HepG2 (cell line): ENCODE data around the gene TLN1. TPM values are rescaled to one million over a fixed set of nuclear protein-coding genes. Genes with fewer than 3 reads are reported as not detected.

Source experiments
- ATF6 ChIP-seq: sonication (generic); formaldehyde crosslinking; conservative IDR thresholded peaks from 2 replicates; pipeline ENCODE4 v1.4.0; 2020; ENCODE audit warnings: missing genetic modification reagents
- CCDC6 ChIP-seq: sonication (generic); formaldehyde crosslinking; IDR thresholded peaks from 2 replicates; pipeline ENCODE4 v1.8.1; 2022; ENCODE audit warnings: mild to moderate bottlenecking, missing genetic modification reagents, moderate library complexity
- ETV6 ChIP-seq: sonication (generic); formaldehyde crosslinking; conservative IDR thresholded peaks from 2 replicates; pipeline ENCODE4 v1.4.0; 2020; ENCODE audit warnings: missing genetic modification reagents
- MED13 ChIP-seq: sonication (generic); formaldehyde crosslinking; IDR thresholded peaks from 2 replicates; pipeline ENCODE4 v1.5.0; 2020; ENCODE audit warnings: missing genetic modification reagents
- MYPOP ChIP-seq: sonication (generic); formaldehyde crosslinking; IDR thresholded peaks from 2 replicates; pipeline ENCODE4 v1.8.1; 2023; ENCODE audit warnings: mild to moderate bottlenecking, moderate library complexity, missing genetic modification reagents
- ZHX1 ChIP-seq: sonication (generic); formaldehyde crosslinking; IDR thresholded peaks from 2 replicates; pipeline ENCODE4 v1.8.1; 2022; ENCODE audit warnings: low read depth, mild to moderate bottlenecking, missing genetic modification reagents
- ZHX2 ChIP-seq, 2 experiments: sonication (generic) in 1 of 2; formaldehyde crosslinking in 1 of 2; IDR thresholded peaks; 2 replicates each; pipeline versions ENCODE4 v1.6.1 to v1.9.0; 2014 to 2022; ENCODE audit warnings: antibody characterized with exemption in 1 of 2, borderline replicate concordance in 1 of 2, inconsistent platforms in 1 of 2, low read depth in 1 of 2, missing genetic modification reagents in 1 of 2
- ZNF383 ChIP-seq: sonication (generic); formaldehyde crosslinking; IDR thresholded peaks from 2 replicates; pipeline ENCODE4 v1.4.0; 2020; ENCODE audit warnings: missing genetic modification reagents, mild to moderate bottlenecking, borderline replicate concordance
- ZNF567 ChIP-seq: sonication (generic); formaldehyde crosslinking; IDR thresholded peaks from 2 replicates; pipeline ENCODE4 v1.8.1; 2023; ENCODE audit warnings: mild to moderate bottlenecking, missing genetic modification reagents, borderline replicate concordance
- ZNF737 ChIP-seq: sonication (generic); formaldehyde crosslinking; IDR thresholded peaks from 2 replicates; pipeline ENCODE4 v1.5.0; 2020; ENCODE audit warnings: missing genetic modification reagents, mild to moderate bottlenecking, borderline replicate concordance
- polyA plus RNA-seq, 8 experiments: library from polyadenylated mRNA; depleted of rRNA in 3 of 8; stranded (reverse) in 7 of 8; unstranded in 1 of 8; fragments of >200 nt; fragmentation: Illumina TruSeq in 4 of 8; extraction: Trizol in 4 of 8; gene quantifications; 2 replicates each; pipeline versions ENCODE4 v1.2.1 to v1.2.3, GENCODE V29; 2011 to 2016; ENCODE audit warnings: low read depth in 4 of 8, missing spikeins in 1 of 8, mixed read lengths in 1 of 8; ENCODE audit not compliant: insufficient read depth in 1 of 8
- total RNA-seq, 5 experiments: library from RNA; depleted of rRNA; stranded (reverse); fragments of >200 nt; fragmentation: Illumina TruSeq; extraction: Trizol; gene quantifications; 2 replicates each; pipeline ENCODE4 v1.2.3, GENCODE V29; 2016; ENCODE audit warnings: low read depth in 1 of 5
- TF ChIP-seq, protein P1 (sequence below): sonication (generic); formaldehyde crosslinking; conservative IDR thresholded peaks from 2 replicates; pipeline ENCODE4 v1.8.0; 2022; ENCODE audit warnings: mild to moderate bottlenecking, moderate library complexity, missing genetic modification reagents

Gene TLN1
- total and polyA plus RNA-seq, 2 of the 13 experiments (the other 11 are each of a cell fraction or from before 2014, with no cell fraction given), result 35.2 to 51.8 TPM

GRCh38 chr9:35732185-35732799 is at the start of gene TLN1, which contains the start of gene CREB3 (continued):
- TF ChIP-seq, protein P1, sequence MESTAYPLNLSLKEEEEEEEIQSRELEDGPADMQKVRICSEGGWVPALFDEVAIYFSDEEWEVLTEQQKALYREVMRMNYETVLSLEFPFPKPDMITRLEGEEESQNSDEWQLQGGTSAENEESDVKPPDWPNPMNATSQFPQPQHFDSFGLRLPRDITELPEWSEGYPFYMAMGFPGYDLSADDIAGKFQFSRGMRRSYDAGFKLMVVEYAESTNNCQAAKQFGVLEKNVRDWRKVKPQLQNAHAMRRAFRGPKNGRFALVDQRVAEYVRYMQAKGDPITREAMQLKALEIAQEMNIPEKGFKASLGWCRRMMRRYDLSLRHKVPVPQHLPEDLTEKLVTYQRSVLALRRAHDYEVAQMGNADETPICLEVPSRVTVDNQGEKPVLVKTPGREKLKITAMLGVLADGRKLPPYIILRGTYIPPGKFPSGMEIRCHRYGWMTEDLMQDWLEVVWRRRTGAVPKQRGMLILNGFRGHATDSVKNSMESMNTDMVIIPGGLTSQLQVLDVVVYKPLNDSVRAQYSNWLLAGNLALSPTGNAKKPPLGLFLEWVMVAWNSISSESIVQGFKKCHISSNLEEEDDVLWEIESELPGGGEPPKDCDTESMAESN (CRISPR knock-in tag), result 0 out of 2 replicates have a peak, but pooled peaks have one; percentile 45
- TF ChIP-seq ZHX1 (CRISPR knock-in tag) (peak; percentile 45), CCDC6 (CRISPR knock-in tag) (peak; percentile 52), ZNF383 (CRISPR knock-in tag) (no peak), ZNF737 (CRISPR knock-in tag) (no peak), ZHX2 (IDR thresholded peaks at IDR 0.05; ENCODE audit: low read depth) (peak; percentile 80), ZHX2 (CRISPR knock-in tag; IDR thresholded peaks at IDR 0.05; ENCODE audit: borderline replicate concordance) (no peak), MED13 (peak; percentile 80), ATF6 (no peak), ZNF567 (CRISPR knock-in tag) (peak; percentile 70; the same call in 1 of the 2 replicates), ETV6 (CRISPR knock-in tag) (peak; percentile 78; the same call in 1 of the 2 replicates), MYPOP (CRISPR knock-in tag) (peak; percentile 72; the same call in 1 of the 2 replicates)
